Body of pancreas (tissue), 4 donors: ENCODE results near the gene S1PR3.
"Not testable (repeated sequence)": the region's sequence is repeated elsewhere in the genome, so short reads cannot be mapped to it uniquely, and the experiment has no call there.

Experiments used
- POLR2A ChIP-seq, 3 donors: fragments of 450-650 bp; IDR thresholded peaks; one replicate each; pipeline ENCODE4 v1.6.1; 2016; ENCODE audit warnings: antibody characterized with exemption in 3 of 3, mild to moderate bottlenecking in 2 of 3
- TF ChIP-seq, protein P1 (sequence below), 7 experiments: fragments of 450-650 bp in 4 of 7; fragments of 200-600 bp in 3 of 7; sonication (generic) in 3 of 7; IDR thresholded peaks; one replicate each; pipeline ENCODE4 v1.5.1; 2016 to 2019; ENCODE audit warnings: antibody characterized with exemption in 7 of 7

GRCh38 chr9:88941586-88941985, 49.7 kb upstream of the S1PR3 start:
- TF ChIP-seq, protein P1, sequence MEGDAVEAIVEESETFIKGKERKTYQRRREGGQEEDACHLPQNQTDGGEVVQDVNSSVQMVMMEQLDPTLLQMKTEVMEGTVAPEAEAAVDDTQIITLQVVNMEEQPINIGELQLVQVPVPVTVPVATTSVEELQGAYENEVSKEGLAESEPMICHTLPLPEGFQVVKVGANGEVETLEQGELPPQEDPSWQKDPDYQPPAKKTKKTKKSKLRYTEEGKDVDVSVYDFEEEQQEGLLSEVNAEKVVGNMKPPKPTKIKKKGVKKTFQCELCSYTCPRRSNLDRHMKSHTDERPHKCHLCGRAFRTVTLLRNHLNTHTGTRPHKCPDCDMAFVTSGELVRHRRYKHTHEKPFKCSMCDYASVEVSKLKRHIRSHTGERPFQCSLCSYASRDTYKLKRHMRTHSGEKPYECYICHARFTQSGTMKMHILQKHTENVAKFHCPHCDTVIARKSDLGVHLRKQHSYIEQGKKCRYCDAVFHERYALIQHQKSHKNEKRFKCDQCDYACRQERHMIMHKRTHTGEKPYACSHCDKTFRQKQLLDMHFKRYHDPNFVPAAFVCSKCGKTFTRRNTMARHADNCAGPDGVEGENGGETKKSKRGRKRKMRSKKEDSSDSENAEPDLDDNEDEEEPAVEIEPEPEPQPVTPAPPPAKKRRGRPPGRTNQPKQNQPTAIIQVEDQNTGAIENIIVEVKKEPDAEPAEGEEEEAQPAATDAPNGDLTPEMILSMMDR (IDR thresholded peaks at IDR 0.05): not testable (repeated sequence)
- TF ChIP-seq POLR2A (IDR thresholded peaks at IDR 0.05): not testable (repeated sequence)
